Muscle of leg (tissue), 11 donors: ENCODE data around the gene TESPA1. TPM values are rescaled to one million over a fixed set of nuclear protein-coding genes. Genes with fewer than 3 reads are reported as not detected.

Experiments used
- DNase-seq: peaks from one replicate; pipeline ENCODE4 v3.0.0; 2013
- H3K27ac ChIP-seq: one replicate; pipeline ENCODE4 v1.5.1; 2013; ENCODE audit warnings: mild to moderate bottlenecking, low read length, control low read depth
- H3K27me3 ChIP-seq: one replicate; pipeline ENCODE4 v1.6.1; 2013; ENCODE audit warnings: low read length; ENCODE audit not compliant: control insufficient read depth, insufficient read depth
- H3K36me3 ChIP-seq: one replicate; pipeline ENCODE4 v1.6.1; 2013; ENCODE audit warnings: low read length; ENCODE audit not compliant: control insufficient read depth, insufficient read depth
- H3K4me1 ChIP-seq: one replicate; pipeline ENCODE4 v1.6.1; 2013; ENCODE audit warnings: low read length; ENCODE audit not compliant: control insufficient read depth, insufficient read depth
- H3K4me3 ChIP-seq: one replicate; pipeline ENCODE4 v1.5.1; 2013; ENCODE audit warnings: low read length, control low read depth
- H3K9me3 ChIP-seq: replicated peaks from 2 replicates; pipeline ENCODE4 v1.6.1; 2013; ENCODE audit warnings: low read depth, low read length; ENCODE audit not compliant: control insufficient read depth
- WGBS: methylation state at CpG from one replicate; pipeline ENCODE4 v1.1.5; 2013; ENCODE audit warnings: missing lambda C conversion rate; ENCODE audit not compliant: insufficient coverage; 5-methylcytosine and 5-hydroxymethylcytosine counted together
- polyA plus RNA-seq, 8 donors: library from polyadenylated mRNA; unstranded; fragments of 120-200 nt; gene quantifications; one replicate each; pipeline versions ENCODE4 v1.2.1 to v1.2.3, GENCODE V29; 2013; ENCODE audit warnings: inconsistent platforms in 1 of 8, low replicate concordance in 1 of 8; ENCODE audit not compliant: insufficient read length in 8 of 8, insufficient read depth in 1 of 8
- total RNA-seq: library from RNA; stranded (reverse); fragments of 120-200 nt; gene quantifications from one replicate; pipeline ENCODE4 v1.2.4, GENCODE V29; 2013

The TESPA1 gene
- total and polyA plus RNA-seq, 9 donors = 0.44 to 2.8 (median 1.7) TPM

DNA sequence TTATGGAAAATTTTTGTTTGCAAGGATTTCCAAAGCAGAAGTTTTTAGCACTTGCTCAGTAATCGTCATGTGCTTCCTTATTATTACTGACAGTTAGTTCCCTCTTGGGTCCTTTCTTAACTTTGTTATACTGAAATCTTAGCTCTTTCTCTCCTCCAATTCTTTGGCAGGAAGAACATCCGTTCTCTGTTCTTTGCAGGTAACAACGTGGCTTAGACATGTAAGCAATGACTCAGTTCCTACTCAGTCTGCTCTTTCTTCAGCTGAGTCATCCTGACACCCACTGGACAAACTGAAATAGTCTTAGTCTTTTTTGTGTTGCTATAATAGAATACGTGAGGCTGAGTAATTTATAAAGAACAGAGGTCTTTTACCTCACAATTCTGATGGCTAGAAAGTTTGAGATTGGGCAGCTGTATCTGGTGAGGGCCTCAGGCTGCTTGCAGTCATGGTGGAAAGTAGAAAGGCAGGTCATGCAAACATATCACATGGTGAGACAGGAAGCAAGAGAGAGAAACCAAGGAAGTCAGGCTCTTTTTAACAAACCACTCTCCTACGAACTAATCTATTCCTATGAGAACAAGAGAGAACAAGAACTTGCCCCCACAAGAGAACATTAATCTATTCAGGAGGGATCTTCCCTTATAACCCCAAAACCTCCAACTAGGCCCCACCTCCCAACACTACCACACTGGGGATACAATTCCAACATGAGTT lies 49.2 kb downstream of the TESPA1 start:
- no peak overlapping the region for H3K27ac ChIP-seq
- DNase-seq = no peak
- no peak overlapping the region for H3K4me3 ChIP-seq
- no peaks in the 10 kb centered on the region for H3K27me3 ChIP-seq
- H3K4me1 ChIP-seq = no peaks in the 10 kb centered on the region
- 50% methylated on average over 2 of the region's 5 CpGs for WGBS
- no peaks in the 10 kb centered on the region for H3K36me3 ChIP-seq
- peaks cover 2% of the 10 kb centered on the region for H3K9me3 ChIP-seq

- no CpG with 5 or more reads among the region's 1 CpG for WGBS
- no peaks in the 10 kb centered on the region for H3K36me3 ChIP-seq
- H3K4me1 ChIP-seq = no peaks in the 10 kb centered on the region
- no peak overlapping the region for H3K4me3 ChIP-seq
- no peak overlapping the region for H3K27ac ChIP-seq
- H3K9me3 ChIP-seq = peaks cover 5% of the 10 kb centered on the region
- no peaks in the 10 kb centered on the region for H3K27me3 ChIP-seq
- no peak for DNase-seq
These were observed 50.1 kb downstream of the TESPA1 start for GRCh38 chr12:54934419-54934818.

- Histone ChIP-seq H3K4me1 (no peaks in the 10 kb centered on the region), H3K9me3 (peaks cover 5% of the 10 kb centered on the region), H3K27ac (no peak overlapping the region), H3K4me3 (no peak overlapping the region), H3K36me3 (no peaks in the 10 kb centered on the region), H3K27me3 (no peaks in the 10 kb centered on the region)
- WGBS = no CpG with 5 or more reads among the region's 1 CpG
- no peak for DNase-seq
These were observed 51.2 kb downstream of the TESPA1 start for GRCh38 chr12:54933376-54933775.

- no peak overlapping the region for H3K27ac ChIP-seq
- WGBS = no CpG with 5 or more reads among the region's 2 CpGs
These were observed 51.9 kb downstream of the TESPA1 start for GRCh38 chr12:54932691-54933090.

GRCh38 chr12:54932038-54932437 lies 52.5 kb downstream of the TESPA1 start:
- Histone ChIP-seq H3K4me1 (no peaks in the 10 kb centered on the region), H3K27me3 (no peaks in the 10 kb centered on the region), H3K4me3 (no peak overlapping the region), H3K27ac (no peak overlapping the region), H3K9me3 (peaks cover 5% of the 10 kb centered on the region), H3K36me3 (no peaks in the 10 kb centered on the region)
- no peak for DNase-seq
- WGBS = 96% methylated on average over 2 of the region's 4 CpGs

More at GRCh38 chr12:54932691-54933090, 51.9 kb downstream of the TESPA1 start:
- no peaks in the 10 kb centered on the region for H3K4me1 ChIP-seq
- no peak overlapping the region for H3K4me3 ChIP-seq
- peaks cover 5% of the 10 kb centered on the region for H3K9me3 ChIP-seq
- no peak for DNase-seq
- no peaks in the 10 kb centered on the region for H3K27me3 ChIP-seq
- no peaks in the 10 kb centered on the region for H3K36me3 ChIP-seq

GRCh38 chr12:54929998-54930397 lies 54.6 kb downstream of the TESPA1 start:
- no peaks in the 10 kb centered on the region for H3K27me3 ChIP-seq
- peaks cover 5% of the 10 kb centered on the region for H3K9me3 ChIP-seq
- no peak overlapping the region for H3K27ac ChIP-seq
- WGBS = no CpG with 5 or more reads among the region's 3 CpGs
- no peak overlapping the region for H3K4me3 ChIP-seq
- no peak for DNase-seq
- no peaks in the 10 kb centered on the region for H3K4me1 ChIP-seq
- H3K36me3 ChIP-seq = no peaks in the 10 kb centered on the region

DNA sequence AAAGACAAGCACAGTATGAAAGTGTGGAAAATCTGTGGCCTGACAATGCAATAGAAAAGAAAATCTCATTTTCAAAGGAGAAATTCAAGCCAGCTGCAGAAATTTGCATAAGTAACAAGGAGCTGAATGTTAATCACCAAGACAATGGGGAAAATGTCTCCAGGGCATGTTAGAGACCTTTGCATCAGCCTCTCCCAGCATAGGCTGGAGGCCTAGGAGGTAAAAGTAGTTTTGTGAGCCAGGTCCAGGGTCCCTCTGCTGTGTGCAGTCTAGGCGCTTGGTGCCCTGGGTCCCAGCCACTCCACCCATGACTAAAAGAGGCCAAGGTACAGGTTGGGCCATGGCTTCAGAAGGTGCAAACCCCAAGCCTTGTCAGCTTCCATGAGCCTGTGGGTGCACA lies 58.3 kb downstream of the TESPA1 start:
- H3K4me1 ChIP-seq = no peaks in the 10 kb centered on the region
- H3K4me3 ChIP-seq = no peak overlapping the region
- WGBS = 86% methylated on average over 1 of the region's 1 CpG
- peaks cover 5% of the 10 kb centered on the region for H3K9me3 ChIP-seq
- no peak for DNase-seq
- H3K27ac ChIP-seq = no peak overlapping the region
- H3K36me3 ChIP-seq = no peaks in the 10 kb centered on the region
- no peaks in the 10 kb centered on the region for H3K27me3 ChIP-seq

DNA sequence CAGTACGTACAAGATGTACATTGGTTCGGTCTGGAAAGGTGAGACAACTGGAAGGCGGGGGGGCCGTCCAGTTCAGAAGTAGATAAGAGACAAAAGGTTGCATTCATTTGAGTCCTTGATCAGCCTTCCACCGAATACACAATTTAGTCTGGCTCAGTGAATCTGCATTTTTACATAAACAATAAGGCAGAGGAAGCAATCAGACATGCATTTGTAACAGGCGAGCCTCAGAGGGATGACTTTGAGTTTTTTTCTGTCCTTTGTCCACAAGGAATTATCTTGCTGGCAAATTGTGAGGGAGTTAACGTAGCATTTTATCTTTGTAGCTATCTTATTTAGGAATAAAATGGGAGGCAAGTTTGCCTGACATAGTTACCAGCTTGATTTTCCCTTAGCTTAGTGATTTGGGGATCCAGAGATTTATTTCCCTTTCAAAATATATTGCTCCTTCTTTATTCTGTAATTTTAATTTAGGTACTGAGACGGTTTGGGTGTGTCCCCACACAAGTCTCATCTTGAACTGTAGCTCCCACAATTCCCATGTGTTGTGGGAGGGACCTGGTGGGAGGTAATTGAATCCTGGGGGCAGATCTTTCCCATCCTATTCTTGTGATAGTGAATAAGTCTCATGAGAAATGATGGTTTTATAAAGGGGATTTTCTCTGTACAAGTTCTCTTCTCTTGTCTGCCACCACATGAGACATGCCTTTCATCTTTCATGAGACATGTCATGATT lies 59.4 kb downstream of the TESPA1 start:
- Histone ChIP-seq H3K9me3 (peaks cover 2% of the 10 kb centered on the region), H3K27me3 (no peaks in the 10 kb centered on the region), H3K4me1 (no peaks in the 10 kb centered on the region), H3K27ac (no peak overlapping the region), H3K4me3 (no peak overlapping the region), H3K36me3 (no peaks in the 10 kb centered on the region)
- DNase-seq = no peak
- WGBS = 87% methylated on average over 4 of the region's 8 CpGs

- no peak overlapping the region for H3K4me3 ChIP-seq
- no peak for DNase-seq
- 87% methylated on average over 18 of the region's 21 CpGs for WGBS
- no peak overlapping the region for H3K27ac ChIP-seq
- H3K9me3 ChIP-seq = no peaks in the 10 kb centered on the region
- H3K4me1 ChIP-seq = no peaks in the 10 kb centered on the region
- no peaks in the 10 kb centered on the region for H3K27me3 ChIP-seq
- H3K36me3 ChIP-seq = no peaks in the 10 kb centered on the region
These were observed 67.5 kb downstream of the TESPA1 start for GRCh38 chr12:54917001-54917488.
